ENCODE measurements around the gene SNX5. TPM values are rescaled to one million over a fixed set of nuclear protein-coding genes. Genes with fewer than 3 reads are reported as not detected.

Gene SNX5
- total and polyA plus RNA-seq, 9 of the 15 experiments (the other 6 are each of a cell fraction or from before 2014, with no cell fraction given) = 53.5 to 276 (median 160) TPM

GRCh38 chr20:18011951-18012645 is 43.5 kb upstream of the SNX5 start:
- no peak overlapping the region for H3K4me2 ChIP-seq (ENCODE audit: insufficient read depth, low read length)
- ChIA-PET CTCF (ENCODE audit: low intra/inter-chr PET ratio) (no interaction called here), POLR2A (no interaction called here)
- no TSS peak for BruUV-seq (replicated peaks)
- in situ Hi-C loops (cut with MboI) = no loop called here
- H3K36me3 ChIP-seq (ENCODE audit: control insufficient read depth, insufficient read depth, low read length) = no peaks in the 10 kb centered on the region
- intact Hi-C loops (cut with micrococcal nuclease) = loop anchor here (10.0 kb wide), 1 partner anchor 263 kb away; no protein-coding TSS in a partner anchor
- FAIRE-seq (no peak), ATAC-seq (no peak), DNase-seq (ENCODE audit: extremely low read depth in 1 of 4, low spot score in 3 of 4) (no peak)
- no peaks in the 10 kb centered on the region for H3K79me2 ChIP-seq (ENCODE audit: control insufficient read depth, insufficient read depth, low read length)
- peaks cover 0 to 9% of the 10 kb centered on the region in 2 experiments; a peak in 2 of 5 replicates for H3K4me1 ChIP-seq (replicated peaks in 1 of 2; ENCODE audit: control insufficient read depth in 2 of 2, insufficient read depth in 2 of 2, low read length in 2 of 2)
- TF ChIP-seq ZNF239 (CRISPR knock-in tag; IDR thresholded peaks at IDR 0.05) = no peak
- no peak for TF ChIP-seq GABPB2 (CRISPR knock-in tag; conservative IDR thresholded peaks at IDR 0.05)
- no peak for TF ChIP-seq HNRNPL (IDR thresholded peaks at IDR 0.05; ENCODE audit: low read depth, low read length)
- no peak for TF ChIP-seq E2F1 (CRISPR knock-in tag; IDR thresholded peaks at IDR 0.05)
- no peak for TF ChIP-seq MEF2A (IDR thresholded peaks at IDR 0.05; ENCODE audit: control insufficient read depth, low read depth, low read length)
- TF ChIP-seq PRPF4 (IDR thresholded peaks at IDR 0.05; ENCODE audit: insufficient read depth, low read depth, low read length, poor library complexity, severe bottlenecking) = no peak
- TF ChIP-seq MAFK (IDR thresholded peaks at IDR 0.05; ENCODE audit: low read length) = no peak
- 44% methylated on average over 7 of the region's 21 CpGs for WGBS (ENCODE audit: insufficient coverage, low coverage, missing lambda C conversion rate)
- no peaks in the 10 kb centered on the region for H4K20me1 ChIP-seq (replicated peaks; ENCODE audit: control insufficient read depth, insufficient read depth, low read length)
- H3K9me1 ChIP-seq (ENCODE audit: control insufficient read depth, insufficient read depth, low read length) = no peaks in the 10 kb centered on the region
- no peak overlapping the region for H2AFZ ChIP-seq (ENCODE audit: low read depth, low read length)
- no peak overlapping the region for H3K4me3 ChIP-seq
- H3K9ac ChIP-seq (ENCODE audit: insufficient read depth in 1 of 2, low read depth in 2 of 2, low read length in 2 of 2) = no peak overlapping the region
- no peak overlapping the region for H3K27ac ChIP-seq (ENCODE audit: extremely low read depth, low read depth, low read length)
- H3K27me3 ChIP-seq (ENCODE audit: control insufficient read depth in 2 of 2, insufficient read depth in 2 of 2, low read length in 2 of 2) = no peaks in the 10 kb centered on the region
- H3K9me3 ChIP-seq (replicated peaks; ENCODE audit: control insufficient read depth, insufficient read depth, low read depth, low read length) = no peaks in the 10 kb centered on the region

All from K562 (cell line).